Astrocyte (in vitro differentiated cells and primary cell): ENCODE data around the gene HDAC2. TPM values are rescaled to one million over a fixed set of nuclear protein-coding genes. Genes with fewer than 3 reads are reported as not detected.

Experiments used
- DNase-seq: peaks from one replicate; pipeline ENCODE4 v3.0.0-alpha.2; 2010; ENCODE audit warnings: low read depth
- FAIRE-seq: peaks from 2 replicates; lab custom pipeline; 2011; peaks lifted over from hg19 to GRCh38; lab: Jason Lieb, UNC
- H2AFZ ChIP-seq: 2 replicates; pipeline ENCODE4 v1.6.0; 2012; ENCODE audit warnings: low read depth, low read length, inconsistent platforms
- H3K27ac ChIP-seq: 2 replicates; pipeline ENCODE4 v1.5.1; 2011; ENCODE audit warnings: low read depth, low read length, inconsistent platforms
- H3K27me3 ChIP-seq: 2 replicates; pipeline ENCODE4 v1.6.0; 2011; ENCODE audit warnings: low read length, inconsistent platforms; ENCODE audit not compliant: insufficient read depth
- H3K36me3 ChIP-seq: 2 replicates; pipeline ENCODE4 v1.5.1; 2011; ENCODE audit warnings: low read length, inconsistent platforms; ENCODE audit not compliant: insufficient read depth
- H3K4me1 ChIP-seq: 2 replicates; pipeline ENCODE4 v1.5.1; 2011; ENCODE audit warnings: low read length, inconsistent platforms; ENCODE audit not compliant: insufficient read depth
- H3K4me2 ChIP-seq: 2 replicates; pipeline ENCODE4 v1.6.0; 2012; ENCODE audit warnings: low read length, inconsistent platforms
- H3K4me3 ChIP-seq: 2 replicates; pipeline ENCODE4 v1.5.1; 2011; ENCODE audit warnings: low read depth, mild to moderate bottlenecking, low read length, inconsistent platforms; ENCODE audit not compliant: insufficient read depth
- H3K79me2 ChIP-seq: 2 replicates; pipeline ENCODE4 v1.6.0; 2012; ENCODE audit warnings: mild to moderate bottlenecking, low read length, inconsistent platforms; ENCODE audit not compliant: insufficient read depth
- H3K9ac ChIP-seq: 2 replicates; pipeline ENCODE4 v1.6.0; 2012; ENCODE audit warnings: mild to moderate bottlenecking, low read length, inconsistent platforms
- H3K9me3 ChIP-seq: 2 replicates; pipeline ENCODE4 v1.5.1; 2012; ENCODE audit warnings: low read depth, mild to moderate bottlenecking, low read length, inconsistent platforms; ENCODE audit not compliant: insufficient read depth
- H4K20me1 ChIP-seq: 2 replicates; pipeline ENCODE4 v1.6.0; 2012; ENCODE audit warnings: low read length, inconsistent platforms; ENCODE audit not compliant: insufficient read depth
- H3K27ac Mint-ChIP-seq: one replicate; pipeline ENCODE4 v1.8.0; 2021; ENCODE audit warnings: mild to moderate bottlenecking, mixed read lengths; ENCODE audit not compliant: unreplicated experiment
- H3K27me3 Mint-ChIP-seq: one replicate; pipeline ENCODE4 v1.8.0; 2021; ENCODE audit warnings: low read depth, mixed read lengths; ENCODE audit not compliant: unreplicated experiment
- H3K36me3 Mint-ChIP-seq: one replicate; pipeline ENCODE4 v1.8.0; 2021; ENCODE audit warnings: low read depth, mixed read lengths; ENCODE audit not compliant: unreplicated experiment
- H3K4me1 Mint-ChIP-seq: one replicate; pipeline ENCODE4 v1.8.0; 2021; ENCODE audit warnings: low read depth, mixed read lengths; ENCODE audit not compliant: unreplicated experiment
- H3K4me3 Mint-ChIP-seq: one replicate; pipeline ENCODE4 v1.8.0; 2021; ENCODE audit warnings: mild to moderate bottlenecking, moderate library complexity, mixed read lengths; ENCODE audit not compliant: unreplicated experiment
- H3K9me3 Mint-ChIP-seq: one replicate; pipeline ENCODE4 v1.8.0; 2021; ENCODE audit warnings: mild to moderate bottlenecking, mixed read lengths; ENCODE audit not compliant: unreplicated experiment
- EZH2 ChIP-seq: IDR thresholded peaks from 2 replicates; pipeline ENCODE4 v1.6.1; 2012; ENCODE audit warnings: mild to moderate bottlenecking, low read length, inconsistent platforms; ENCODE audit not compliant: insufficient read depth
- total RNA-seq: library from RNA; stranded (reverse); gene quantifications from 2 replicates; pipeline ENCODE4 v1.2.1, GENCODE V29; 2021
- TF ChIP-seq, protein P1 (sequence below): IDR thresholded peaks from 2 replicates; pipeline ENCODE4 v1.5.1; 2011; ENCODE audit warnings: low read depth, mild to moderate bottlenecking, inconsistent platforms, low read length, moderate library complexity; ENCODE audit not compliant: insufficient read depth

HDAC2 gene
- total RNA-seq, 1 donor from 2014 or later = 179 TPM

- H3K27me3 ChIP-seq = no peaks in the 10 kb centered on the region
- Mint-ChIP-seq H3K27me3 (no peaks in the 10 kb centered on the region), H3K4me1 (peaks cover 16% of the 10 kb centered on the region), H3K9me3 (no peaks in the 10 kb centered on the region), H3K4me3 (no peak overlapping the region), H3K27ac (peak overlapping the region; percentile 29), H3K36me3 (no peaks in the 10 kb centered on the region)
- H3K9me3 ChIP-seq = no peaks in the 10 kb centered on the region
- no peak for FAIRE-seq
- TF ChIP-seq EZH2 = no peak
- TF ChIP-seq, protein P1, sequence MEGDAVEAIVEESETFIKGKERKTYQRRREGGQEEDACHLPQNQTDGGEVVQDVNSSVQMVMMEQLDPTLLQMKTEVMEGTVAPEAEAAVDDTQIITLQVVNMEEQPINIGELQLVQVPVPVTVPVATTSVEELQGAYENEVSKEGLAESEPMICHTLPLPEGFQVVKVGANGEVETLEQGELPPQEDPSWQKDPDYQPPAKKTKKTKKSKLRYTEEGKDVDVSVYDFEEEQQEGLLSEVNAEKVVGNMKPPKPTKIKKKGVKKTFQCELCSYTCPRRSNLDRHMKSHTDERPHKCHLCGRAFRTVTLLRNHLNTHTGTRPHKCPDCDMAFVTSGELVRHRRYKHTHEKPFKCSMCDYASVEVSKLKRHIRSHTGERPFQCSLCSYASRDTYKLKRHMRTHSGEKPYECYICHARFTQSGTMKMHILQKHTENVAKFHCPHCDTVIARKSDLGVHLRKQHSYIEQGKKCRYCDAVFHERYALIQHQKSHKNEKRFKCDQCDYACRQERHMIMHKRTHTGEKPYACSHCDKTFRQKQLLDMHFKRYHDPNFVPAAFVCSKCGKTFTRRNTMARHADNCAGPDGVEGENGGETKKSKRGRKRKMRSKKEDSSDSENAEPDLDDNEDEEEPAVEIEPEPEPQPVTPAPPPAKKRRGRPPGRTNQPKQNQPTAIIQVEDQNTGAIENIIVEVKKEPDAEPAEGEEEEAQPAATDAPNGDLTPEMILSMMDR = no peak
- no peaks in the 10 kb centered on the region for H4K20me1 ChIP-seq
- H2AFZ ChIP-seq = peak overlapping the region; percentile 81
- H3K4me3 ChIP-seq = no peak overlapping the region
- H3K4me2 ChIP-seq = peak overlapping the region; percentile 59
- H3K4me1 ChIP-seq = peaks cover 10% of the 10 kb centered on the region
- DNase-seq = peak; percentile 43
- peak overlapping the region; percentile 0 for H3K27ac ChIP-seq
- peak overlapping the region; percentile 5 for H3K9ac ChIP-seq
- H3K79me2 ChIP-seq = no peaks in the 10 kb centered on the region
- H3K36me3 ChIP-seq = no peaks in the 10 kb centered on the region
Measured at GRCh38 chr6:113903666-113904330, 67.2 kb downstream of the HDAC2 start.

- H3K36me3 ChIP-seq = no peaks in the 10 kb centered on the region
- peaks cover 15% of the 10 kb centered on the region for H3K4me1 Mint-ChIP-seq
- no peak overlapping the region for H3K9ac ChIP-seq
- no peaks in the 10 kb centered on the region for H3K27me3 ChIP-seq
- no peaks in the 10 kb centered on the region for H3K79me2 ChIP-seq
- no peak overlapping the region for H3K27ac Mint-ChIP-seq
- peak; percentile 70 for DNase-seq
- no peaks in the 10 kb centered on the region for H3K9me3 Mint-ChIP-seq
- no peak overlapping the region for H3K27ac ChIP-seq
- no peak overlapping the region for H3K4me2 ChIP-seq
- H2AFZ ChIP-seq = no peak overlapping the region
- TF ChIP-seq, protein P1 = no peak
- no peak for TF ChIP-seq EZH2
- H3K9me3 ChIP-seq = no peaks in the 10 kb centered on the region
- H4K20me1 ChIP-seq = no peaks in the 10 kb centered on the region
- no peak for FAIRE-seq
- no peaks in the 10 kb centered on the region for H3K27me3 Mint-ChIP-seq
- peaks cover 8% of the 10 kb centered on the region for H3K4me1 ChIP-seq
- no peaks in the 10 kb centered on the region for H3K36me3 Mint-ChIP-seq
- H3K4me3 Mint-ChIP-seq = no peak overlapping the region
- H3K4me3 ChIP-seq = no peak overlapping the region
Measured at GRCh38 chr6:113901482-113901881, 69.5 kb downstream of the HDAC2 start.
